Prostate gland (tissue), 2 donors: Measurements from ENCODE around the gene SUDS3.
"Not testable (repeated sequence)": the region's sequence is repeated elsewhere in the genome, so short reads cannot be mapped to it uniquely, and the experiment has no call there.

Source experiments
- POLR2A ChIP-seq: fragments of 450-650 bp; IDR thresholded peaks from one replicate; pipeline ENCODE4 v1.6.1; 2016; ENCODE audit warnings: antibody characterized with exemption, mild to moderate bottlenecking
- TF ChIP-seq, protein P1 (sequence below), 4 experiments: fragments of 200-600 bp in 2 of 4; fragments of 450-650 bp in 2 of 4; sonication (generic) in 2 of 4; IDR thresholded peaks; 1 replicate in 3 of 4; 2 replicates in 1 of 4; pipeline ENCODE4 v1.5.1; 2016 to 2019; ENCODE audit warnings: antibody characterized with exemption in 4 of 4, mild to moderate bottlenecking in 2 of 4, moderate library complexity in 2 of 4

DNA sequence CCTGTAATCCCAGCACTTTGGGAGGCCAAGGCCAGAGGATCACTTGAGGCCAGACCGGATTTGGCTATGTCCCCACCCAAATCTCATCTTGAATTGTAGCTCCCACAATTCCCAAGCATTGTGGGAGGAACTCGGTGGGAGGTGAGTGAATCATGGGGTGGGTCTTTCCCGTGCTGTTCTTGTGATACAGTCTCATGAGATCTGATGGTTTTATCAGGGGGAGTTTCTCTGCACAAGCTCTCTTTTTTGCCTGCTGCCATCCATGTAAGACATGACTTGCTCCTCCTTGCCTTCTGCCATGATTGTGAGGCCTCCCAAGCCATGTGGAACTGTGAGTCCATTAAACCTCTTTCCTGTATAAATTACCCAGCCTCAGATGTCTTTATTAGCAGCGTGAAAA lies 21.9 kb upstream of the SUDS3 start:
- TF ChIP-seq, protein P1, sequence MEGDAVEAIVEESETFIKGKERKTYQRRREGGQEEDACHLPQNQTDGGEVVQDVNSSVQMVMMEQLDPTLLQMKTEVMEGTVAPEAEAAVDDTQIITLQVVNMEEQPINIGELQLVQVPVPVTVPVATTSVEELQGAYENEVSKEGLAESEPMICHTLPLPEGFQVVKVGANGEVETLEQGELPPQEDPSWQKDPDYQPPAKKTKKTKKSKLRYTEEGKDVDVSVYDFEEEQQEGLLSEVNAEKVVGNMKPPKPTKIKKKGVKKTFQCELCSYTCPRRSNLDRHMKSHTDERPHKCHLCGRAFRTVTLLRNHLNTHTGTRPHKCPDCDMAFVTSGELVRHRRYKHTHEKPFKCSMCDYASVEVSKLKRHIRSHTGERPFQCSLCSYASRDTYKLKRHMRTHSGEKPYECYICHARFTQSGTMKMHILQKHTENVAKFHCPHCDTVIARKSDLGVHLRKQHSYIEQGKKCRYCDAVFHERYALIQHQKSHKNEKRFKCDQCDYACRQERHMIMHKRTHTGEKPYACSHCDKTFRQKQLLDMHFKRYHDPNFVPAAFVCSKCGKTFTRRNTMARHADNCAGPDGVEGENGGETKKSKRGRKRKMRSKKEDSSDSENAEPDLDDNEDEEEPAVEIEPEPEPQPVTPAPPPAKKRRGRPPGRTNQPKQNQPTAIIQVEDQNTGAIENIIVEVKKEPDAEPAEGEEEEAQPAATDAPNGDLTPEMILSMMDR (IDR thresholded peaks at IDR 0.05) = not testable (repeated sequence)
- not testable (repeated sequence) for TF ChIP-seq POLR2A
